Body of pancreas (tissue), 4 donors: ENCODE results near the gene DMD.

ENCODE experiments used
- POLR2A ChIP-seq, 3 donors: fragments of 450-650 bp; IDR thresholded peaks; one replicate each; pipeline ENCODE4 v1.6.1; 2016; ENCODE audit warnings: antibody characterized with exemption in 3 of 3, mild to moderate bottlenecking in 2 of 3
- TF ChIP-seq, protein P1 (sequence below), 7 experiments: fragments of 450-650 bp in 4 of 7; fragments of 200-600 bp in 3 of 7; sonication (generic) in 3 of 7; IDR thresholded peaks; one replicate each; pipeline ENCODE4 v1.5.1; 2016 to 2019; ENCODE audit warnings: antibody characterized with exemption in 7 of 7

DNA sequence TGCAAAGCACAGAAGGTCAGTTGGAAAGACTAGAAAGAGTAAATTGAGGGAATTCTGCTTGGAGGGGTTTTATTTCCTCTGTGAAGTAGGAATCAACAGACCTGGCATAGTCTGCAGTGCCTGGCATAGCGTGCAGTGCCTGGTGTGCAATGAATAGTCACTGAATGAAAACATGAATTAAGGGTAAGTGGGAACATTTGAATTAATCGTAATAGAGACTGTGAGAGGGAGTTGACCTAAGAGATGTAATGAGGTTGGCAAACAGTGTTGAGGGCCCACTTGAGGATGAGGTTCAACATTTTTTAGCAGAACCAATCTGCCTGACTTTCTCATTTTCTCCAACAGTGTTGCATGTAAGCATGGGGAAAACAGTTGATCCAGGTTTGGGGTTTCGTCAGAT is 1762.3 kb downstream of the DMD start:
- TF ChIP-seq, protein P1, sequence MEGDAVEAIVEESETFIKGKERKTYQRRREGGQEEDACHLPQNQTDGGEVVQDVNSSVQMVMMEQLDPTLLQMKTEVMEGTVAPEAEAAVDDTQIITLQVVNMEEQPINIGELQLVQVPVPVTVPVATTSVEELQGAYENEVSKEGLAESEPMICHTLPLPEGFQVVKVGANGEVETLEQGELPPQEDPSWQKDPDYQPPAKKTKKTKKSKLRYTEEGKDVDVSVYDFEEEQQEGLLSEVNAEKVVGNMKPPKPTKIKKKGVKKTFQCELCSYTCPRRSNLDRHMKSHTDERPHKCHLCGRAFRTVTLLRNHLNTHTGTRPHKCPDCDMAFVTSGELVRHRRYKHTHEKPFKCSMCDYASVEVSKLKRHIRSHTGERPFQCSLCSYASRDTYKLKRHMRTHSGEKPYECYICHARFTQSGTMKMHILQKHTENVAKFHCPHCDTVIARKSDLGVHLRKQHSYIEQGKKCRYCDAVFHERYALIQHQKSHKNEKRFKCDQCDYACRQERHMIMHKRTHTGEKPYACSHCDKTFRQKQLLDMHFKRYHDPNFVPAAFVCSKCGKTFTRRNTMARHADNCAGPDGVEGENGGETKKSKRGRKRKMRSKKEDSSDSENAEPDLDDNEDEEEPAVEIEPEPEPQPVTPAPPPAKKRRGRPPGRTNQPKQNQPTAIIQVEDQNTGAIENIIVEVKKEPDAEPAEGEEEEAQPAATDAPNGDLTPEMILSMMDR (IDR thresholded peaks at IDR 0.05) = no peak
- no peak for TF ChIP-seq POLR2A (IDR thresholded peaks at IDR 0.05)
